Neural cell (in vitro differentiated cells): ENCODE results near the gene PROSER2. TPM values are rescaled to one million over a fixed set of nuclear protein-coding genes. Genes with fewer than 3 reads are reported as not detected.

Experiments
- H2AFZ ChIP-seq: fragments of 200-600, 300-800 bp; sonication (generic), shearing (Covaris generic); 2 replicates; pipeline ENCODE4 v1.6.0; 2014; ENCODE audit warnings: low read depth, mild to moderate bottlenecking, antibody characterized with exemption, low read length, moderate library complexity
- H3F3A ChIP-seq: fragments of 200-600 bp; shearing (Covaris generic); 2 replicates; pipeline ENCODE4 v1.6.1; 2016; ENCODE audit warnings: mild to moderate bottlenecking, moderate library complexity, mixed read lengths, antibody characterized with exemption, low read length; ENCODE audit not compliant: insufficient read depth, poor library complexity, severe bottlenecking
- H3K27ac ChIP-seq: fragments of 200-600, 300-800 bp; sonication (generic), shearing (Covaris generic); 2 replicates; pipeline ENCODE4 v1.5.1; 2014; ENCODE audit warnings: mild to moderate bottlenecking, low read length, moderate library complexity
- H3K27me3 ChIP-seq: fragments of 300-800, 200-600 bp; sonication (generic), shearing (Covaris generic); 2 replicates; pipeline ENCODE4 v1.6.0; 2014; ENCODE audit warnings: mild to moderate bottlenecking, low read depth, low read length, moderate library complexity; ENCODE audit not compliant: insufficient read depth
- H3K36me3 ChIP-seq: fragments of 300-800, 200-600 bp; sonication (generic), shearing (Covaris generic); 2 replicates; pipeline ENCODE4 v1.5.1; 2014; ENCODE audit warnings: mild to moderate bottlenecking, antibody characterized with exemption, low read length, moderate library complexity; ENCODE audit not compliant: insufficient read depth
- H3K4me2 ChIP-seq: fragments of 300-800, 200-600 bp; sonication (generic), shearing (Covaris generic); 2 replicates; pipeline ENCODE4 v1.6.0; 2014; ENCODE audit warnings: mild to moderate bottlenecking, low read length
- H3K4me3 ChIP-seq: fragments of 300-800, 200-600 bp; sonication (generic), shearing (Covaris generic); 2 replicates; pipeline ENCODE4 v1.5.1; 2014; ENCODE audit warnings: mild to moderate bottlenecking, low read length, moderate library complexity
- H3K79me2 ChIP-seq: fragments of 200-600 bp; shearing (Covaris generic); replicated peaks from 2 replicates; pipeline ENCODE4 v1.6.0; 2014; ENCODE audit warnings: mild to moderate bottlenecking, low read length, moderate library complexity; ENCODE audit not compliant: insufficient read depth
- H3K9ac ChIP-seq: fragments of 300-800, 200-600 bp; sonication (generic), shearing (Covaris generic); 2 replicates; pipeline ENCODE4 v1.6.1; 2016; ENCODE audit warnings: mild to moderate bottlenecking, low read length, mixed read lengths
- H3K9me2 ChIP-seq: fragments of 200-600 bp; shearing (Covaris generic); 2 replicates; pipeline ENCODE4 v1.6.1; 2016; ENCODE audit warnings: mild to moderate bottlenecking, low read length, mixed read lengths; ENCODE audit not compliant: insufficient read depth
- H3K9me3 ChIP-seq: fragments of 200-600, 300-800 bp; sonication (generic), shearing (Covaris generic); 2 replicates; pipeline ENCODE4 v1.6.1; 2016; ENCODE audit warnings: mild to moderate bottlenecking, mixed run types, low read length, moderate library complexity, mixed read lengths
- H4K20me1 ChIP-seq: fragments of 200-600 bp; shearing (Covaris generic); 2 replicates; pipeline ENCODE4 v1.6.1; 2016; ENCODE audit warnings: mild to moderate bottlenecking, mixed run types; ENCODE audit not compliant: insufficient read depth
- CTCF ChIP-seq: fragments of 450-650 bp; IDR thresholded peaks from 2 replicates; pipeline ENCODE4 v1.5.1; 2014; ENCODE audit warnings: antibody characterized with exemption, mild to moderate bottlenecking, moderate library complexity; ENCODE audit not compliant: poor library complexity, severe bottlenecking
- EP300 ChIP-seq: fragments of 450-650 bp; conservative IDR thresholded peaks from 2 replicates; pipeline ENCODE4 v1.6.1; 2014; ENCODE audit warnings: antibody characterized with exemption, mild to moderate bottlenecking, moderate library complexity; ENCODE audit not compliant: poor library complexity, severe bottlenecking
- EZH2 ChIP-seq: fragments of 200-600, 300-800 bp; shearing (Covaris generic), sonication (generic); IDR thresholded peaks from 2 replicates; pipeline ENCODE4 v1.6.1; 2014; ENCODE audit warnings: antibody characterized with exemption, low read length, borderline replicate concordance, mild to moderate bottlenecking; ENCODE audit not compliant: insufficient read depth, poor library complexity, severe bottlenecking
- MXI1 ChIP-seq: fragments of 450-650 bp; conservative IDR thresholded peaks from 2 replicates; pipeline ENCODE4 v1.6.1; 2014; ENCODE audit warnings: antibody characterized with exemption, mild to moderate bottlenecking; ENCODE audit not compliant: poor library complexity, severe bottlenecking
- POLR2AphosphoS5 ChIP-seq: IDR thresholded peaks from 2 replicates; pipeline ENCODE4 v1.6.1; 2012
- RAD21 ChIP-seq: fragments of 450-650 bp; conservative IDR thresholded peaks from 2 replicates; pipeline ENCODE4 v1.6.1; 2014; ENCODE audit warnings: antibody characterized with exemption, mild to moderate bottlenecking, moderate library complexity
- REST ChIP-seq: IDR thresholded peaks from 2 replicates; pipeline ENCODE4 v1.6.1; 2012; ENCODE audit warnings: borderline replicate concordance
- SMC3 ChIP-seq: fragments of 450-650 bp; conservative IDR thresholded peaks from 2 replicates; pipeline ENCODE4 v1.6.1; 2014; ENCODE audit warnings: antibody characterized with exemption, mild to moderate bottlenecking, moderate library complexity; ENCODE audit not compliant: poor library complexity
- TAF1 ChIP-seq: IDR thresholded peaks from 2 replicates; pipeline ENCODE4 v1.6.1; 2012; ENCODE audit warnings: low read depth
- polyA plus RNA-seq: library from polyadenylated mRNA; depleted of rRNA; stranded (reverse); fragments of >200 nt; gene quantifications from 2 replicates; pipeline ENCODE4 v1.2.3, GENCODE V29; 2014

The PROSER2 gene
- polyA plus RNA-seq, 1 donor from 2014 or later, result 1.1 TPM

- Histone ChIP-seq H3K27me3 (peaks cover 22% of the 10 kb centered on the region), H3K36me3 (no peaks in the 10 kb centered on the region), H3F3A (peaks cover 4% of the 10 kb centered on the region), H3K9ac (no peak overlapping the region), H2AFZ (no peak overlapping the region), H3K79me2 (no peaks in the 10 kb centered on the region), H3K4me2 (peak overlapping the region; percentile 25), H3K9me3 (no peaks in the 10 kb centered on the region), H4K20me1 (no peaks in the 10 kb centered on the region), H3K4me3 (peak overlapping the region; percentile 69), H3K27ac (no peak overlapping the region), H3K9me2 (no peaks in the 10 kb centered on the region)
- TF ChIP-seq EP300, result no peak
- TF ChIP-seq TAF1, result peak; percentile 3
- TF ChIP-seq POLR2AphosphoS5, result no peak
These were observed 812 bp downstream of the PROSER2 start for GRCh38 chr10:11823989-11824346.

GRCh38 chr10:11824376-11824775, 1.2 kb downstream of the PROSER2 start:
- no peaks in the 10 kb centered on the region for H3K9me3 ChIP-seq
- no peaks in the 10 kb centered on the region for H3K36me3 ChIP-seq
- no peaks in the 10 kb centered on the region for H3K9me2 ChIP-seq
- H3K9ac ChIP-seq, result no peak overlapping the region
- H3K4me2 ChIP-seq, result no peak overlapping the region
- H3K4me3 ChIP-seq, result no peak overlapping the region
- no peaks in the 10 kb centered on the region for H3K79me2 ChIP-seq
- H3K27ac ChIP-seq, result no peak overlapping the region
- no peaks in the 10 kb centered on the region for H4K20me1 ChIP-seq
- H3K27me3 ChIP-seq, result peaks cover 22% of the 10 kb centered on the region
- no peak overlapping the region for H2AFZ ChIP-seq
- peaks cover 4% of the 10 kb centered on the region for H3F3A ChIP-seq
- TF ChIP-seq EZH2, result no peak
- TF ChIP-seq POLR2AphosphoS5, result no peak
- TF ChIP-seq TAF1, result no peak
- no peak for TF ChIP-seq CTCF
- no peak for TF ChIP-seq MXI1
- no peak for TF ChIP-seq EP300

GRCh38 chr10:11824825-11825224, 1.7 kb downstream of the PROSER2 start:
- Histone ChIP-seq H3K4me3 (no peak overlapping the region), H3K27me3 (peaks cover 22% of the 10 kb centered on the region), H3K4me2 (no peak overlapping the region), H2AFZ (no peak overlapping the region), H3F3A (peaks cover 4% of the 10 kb centered on the region), H3K36me3 (no peaks in the 10 kb centered on the region), H3K79me2 (no peaks in the 10 kb centered on the region), H3K9me2 (no peaks in the 10 kb centered on the region), H3K9me3 (no peaks in the 10 kb centered on the region), H4K20me1 (no peaks in the 10 kb centered on the region), H3K27ac (no peak overlapping the region), H3K9ac (no peak overlapping the region)
- TF ChIP-seq EZH2, result no peak
- TF ChIP-seq CTCF, result no peak
- no peak for TF ChIP-seq SMC3
- TF ChIP-seq REST, result no peak
- no peak for TF ChIP-seq TAF1
- no peak for TF ChIP-seq RAD21
- TF ChIP-seq EP300, result no peak
